IMR-90 (cell line): ENCODE results near the gene CDCA4. TPM values are rescaled to one million over a fixed set of nuclear protein-coding genes. Genes with fewer than 3 reads are reported as not detected.
A peak's percentile ranks its signal among the peaks of the same experiment; 100 is the strongest.

ENCODE experiments used
- ATAC-seq: fragments of 200-7000 bp; cut with Tn5 transposase; 2 replicates; pipeline ENCODE4 v1.9.1; 2020; ENCODE audit warnings: low read depth, mild to moderate bottlenecking, moderate library complexity
- BruUV-seq: library from RNA; stranded (reverse); fragments of 400-500 nt; replicated peaks from 2 replicates; lab custom pipeline; 2021; lab: Mats Ljungman, UMichigan
- CTCF ChIA-PET: fragments of 300-600 bp; formaldehyde crosslinking; extraction: SDS; loops from one replicate; lab custom pipeline; 2021; ENCODE audit warnings: antibody characterized with exemption; lab: Yijun Ruan, JAX
- POLR2A ChIA-PET: fragments of 300-600 bp; sonication (Branson Sonifier 250); formaldehyde crosslinking; loops from one replicate; lab custom pipeline; 2022; ENCODE audit warnings: antibody characterized with exemption; ENCODE audit not compliant: unreplicated experiment; lab: Charles Lee
- DNase-seq: peaks from one replicate; pipeline ENCODE4 v3.0.0; 2013
- H2AFZ ChIP-seq: replicated peaks from 2 replicates; pipeline ENCODE3; 2013; ENCODE audit warnings: low read length, mild to moderate bottlenecking; ENCODE audit not compliant: poor library complexity
- H2AK5ac ChIP-seq: 2 replicates; pipeline ENCODE4 v1.6.1; 2013; ENCODE audit warnings: low read depth, low read length, inconsistent platforms
- H2AK9ac ChIP-seq: replicated peaks from 2 replicates; pipeline ENCODE3; 2013; ENCODE audit warnings: mild to moderate bottlenecking, low read depth, low read length, moderate library complexity; ENCODE audit not compliant: poor library complexity
- H2BK120ac ChIP-seq: 2 replicates; pipeline ENCODE4 v1.6.1; 2013; ENCODE audit warnings: low read depth, low read length, inconsistent platforms
- H2BK15ac ChIP-seq: 3 replicates; pipeline ENCODE4 v1.6.1; 2013; ENCODE audit warnings: low read depth, low read length, inconsistent platforms
- H2BK20ac ChIP-seq: 2 replicates; pipeline ENCODE4 v1.6.1; 2013; ENCODE audit warnings: low read depth, mild to moderate bottlenecking, inconsistent platforms, low read length, moderate library complexity
- H2BK5ac ChIP-seq: 2 replicates; pipeline ENCODE4 v1.6.1; 2013; ENCODE audit warnings: mild to moderate bottlenecking, low read depth, low read length, inconsistent platforms; ENCODE audit not compliant: poor library complexity, severe bottlenecking
- H3K14ac ChIP-seq: replicated peaks from 2 replicates; pipeline ENCODE4 v1.6.1; 2013; ENCODE audit warnings: low read depth, low read length, inconsistent platforms
- H3K18ac ChIP-seq: 2 replicates; pipeline ENCODE4 v1.6.1; 2013; ENCODE audit warnings: low read depth, low read length, control low read depth
- H3K23ac ChIP-seq: 2 replicates; pipeline ENCODE4 v1.6.1; 2013; ENCODE audit warnings: low read depth, low read length, inconsistent platforms
- H3K27ac ChIP-seq: 2 replicates; pipeline ENCODE4 v1.5.1; 2013; ENCODE audit warnings: mild to moderate bottlenecking, control low read depth, low read length; ENCODE audit not compliant: insufficient read depth
- H3K27me3 ChIP-seq: 2 replicates; pipeline ENCODE4 v1.6.1; 2013; ENCODE audit warnings: low read length; ENCODE audit not compliant: control insufficient read depth, insufficient read depth
- H3K36me3 ChIP-seq: 2 replicates; pipeline ENCODE4 v1.6.1; 2013; ENCODE audit warnings: low read length, mixed read lengths; ENCODE audit not compliant: control insufficient read depth, insufficient read depth
- H3K4ac ChIP-seq: 2 replicates; pipeline ENCODE4 v1.6.1; 2013; ENCODE audit warnings: low read depth, low read length, inconsistent platforms
- H3K4me1 ChIP-seq: 2 replicates; pipeline ENCODE4 v1.6.1; 2013; ENCODE audit warnings: low read length, mixed read lengths; ENCODE audit not compliant: control insufficient read depth, insufficient read depth
- H3K4me2 ChIP-seq: 2 replicates; pipeline ENCODE4 v1.6.1; 2013; ENCODE audit warnings: low read depth, mild to moderate bottlenecking, control low read depth, low read length, moderate library complexity
- H3K4me3 ChIP-seq: 2 replicates; pipeline ENCODE4 v1.5.1; 2013; ENCODE audit warnings: low read depth, mild to moderate bottlenecking, control low read depth, low read length, moderate library complexity; ENCODE audit not compliant: insufficient read depth
- H3K56ac ChIP-seq: 2 replicates; pipeline ENCODE4 v1.6.1; 2013; ENCODE audit warnings: low read length, inconsistent platforms; ENCODE audit not compliant: insufficient read depth; ENCODE audit errors: extremely low read depth
- H3K79me1 ChIP-seq, 2 experiments: 2 replicates each; pipeline ENCODE4 v1.6.1; 2013; ENCODE audit warnings: low read length in 2 of 2, inconsistent platforms in 1 of 2, low read depth in 1 of 2
- H3K9ac ChIP-seq: 2 replicates; pipeline ENCODE4 v1.6.1; 2013; ENCODE audit warnings: low read depth, low read length, control low read depth
- H3K9me1 ChIP-seq: 2 replicates; pipeline ENCODE4 v1.6.1; 2013; ENCODE audit warnings: low read length, inconsistent platforms; ENCODE audit not compliant: insufficient read depth
- H3K9me3 ChIP-seq: 2 replicates; pipeline ENCODE4 v1.6.1; 2013; ENCODE audit warnings: low read length; ENCODE audit not compliant: control insufficient read depth, insufficient read depth
- H4K20me1 ChIP-seq: 2 replicates; pipeline ENCODE4 v1.6.1; 2013; ENCODE audit warnings: low read length, inconsistent platforms; ENCODE audit not compliant: insufficient read depth
- H4K5ac ChIP-seq: 2 replicates; pipeline ENCODE4 v1.6.1; 2013; ENCODE audit warnings: mild to moderate bottlenecking, low read depth, low read length, control low read depth
- H4K8ac ChIP-seq, 2 experiments: 2 replicates each; pipeline ENCODE4 v1.6.1; 2013; ENCODE audit warnings: low read depth in 2 of 2, low read length in 2 of 2, control low read depth in 1 of 2, inconsistent platforms in 1 of 2
- H4K91ac ChIP-seq: 2 replicates; pipeline ENCODE4 v1.6.1; 2013; ENCODE audit warnings: low read depth, low read length, inconsistent platforms; ENCODE audit not compliant: insufficient read depth
- BHLHE40 ChIP-seq: fragments of 150-350 bp; IDR thresholded peaks from 2 replicates; pipeline ENCODE4 v1.6.1; 2016; ENCODE audit warnings: mild to moderate bottlenecking, low read depth, low read length
- CHD1 ChIP-seq: IDR thresholded peaks from 2 replicates; pipeline ENCODE4 v1.6.1; 2012; ENCODE audit warnings: low read depth, low read length, improper control_type of control experiment
- MAFK ChIP-seq: IDR thresholded peaks from 2 replicates; pipeline ENCODE4 v1.6.1; 2012; ENCODE audit warnings: low read depth, low read length, improper control_type of control experiment
- MAZ ChIP-seq: IDR thresholded peaks from 2 replicates; pipeline ENCODE4 v1.6.1; 2012; ENCODE audit warnings: low read depth, mild to moderate bottlenecking, low read length, improper control_type of control experiment, moderate library complexity, borderline replicate concordance
- NFE2L2 ChIP-seq: fragments of 150-350 bp; IDR thresholded peaks from 2 replicates; pipeline ENCODE4 v1.6.1; 2016; ENCODE audit warnings: low read depth, mild to moderate bottlenecking, low read length
- POLR2A ChIP-seq: IDR thresholded peaks from 2 replicates; pipeline ENCODE4 v1.6.1; 2012; ENCODE audit warnings: mild to moderate bottlenecking, low read depth, low read length
- RAD21 ChIP-seq: IDR thresholded peaks from 2 replicates; pipeline ENCODE4 v1.6.1; 2012; ENCODE audit warnings: low read length, improper control_type of control experiment
- RFX5 ChIP-seq: IDR thresholded peaks from 2 replicates; pipeline ENCODE4 v1.8.0; 2012; ENCODE audit warnings: low read depth, mild to moderate bottlenecking, low read length, moderate library complexity
- WGBS, 2 experiments: methylation state at CpG; one replicate each; pipeline versions ENCODE4 v1.1.5 to v1.1.7; 2013; ENCODE audit warnings: missing lambda C conversion rate in 2 of 2; ENCODE audit not compliant: insufficient read length in 1 of 2; ENCODE audit errors: extremely low coverage in 2 of 2; 5-methylcytosine and 5-hydroxymethylcytosine counted together
- dilution Hi-C: fragments of 300-500 bp; cut with HindIII; formaldehyde crosslinking; loops from one replicate; pipeline ENCODE4 v1.14.3; 2018; ENCODE audit warnings: low sequenced_read_pairs; ENCODE audit not compliant: unreplicated experiment
- in situ Hi-C: fragments of 300-500 bp; cut with MboI; formaldehyde crosslinking; loops from 3 replicates; pipeline ENCODE4 v1.14.3; 2019; ENCODE audit warnings: low sequenced_read_pairs, inconsistent platforms, mixed read lengths
- intact Hi-C: fragments of 100-400 bp; cut with micrococcal nuclease; formaldehyde crosslinking; loops from 2 replicates; pipeline ENCODE4 v1.10.0; 2022
- polyA plus RNA-seq, 3 experiments: library from polyadenylated mRNA; depleted of rRNA; stranded (reverse); fragments of >200 nt; gene quantifications; 2 replicates each; pipeline ENCODE4 v1.2.3, GENCODE V29; 2012; ENCODE audit warnings: low replicate concordance in 1 of 3
- total RNA-seq: library from RNA; depleted of rRNA; stranded (reverse); fragments of >200 nt; gene quantifications from 2 replicates; pipeline ENCODE4 v1.2.3, GENCODE V29; 2012
- TF ChIP-seq, protein P1 (sequence below): fragments of 150-350 bp; IDR thresholded peaks from 2 replicates; pipeline ENCODE4 v1.6.1; 2016; ENCODE audit warnings: low read depth, mild to moderate bottlenecking, low read length, moderate library complexity, borderline replicate concordance
- TF ChIP-seq, protein P2 (sequence below): conservative IDR thresholded peaks from 2 replicates; pipeline ENCODE4 v1.5.1; 2012; ENCODE audit warnings: mild to moderate bottlenecking, low read depth, low read length, improper control_type of control experiment

The CDCA4 gene
- total and polyA plus RNA-seq, 2 of the 4 experiments (the other 2 are of a cell fraction) = 17.7 to 18.6 TPM

DNA sequence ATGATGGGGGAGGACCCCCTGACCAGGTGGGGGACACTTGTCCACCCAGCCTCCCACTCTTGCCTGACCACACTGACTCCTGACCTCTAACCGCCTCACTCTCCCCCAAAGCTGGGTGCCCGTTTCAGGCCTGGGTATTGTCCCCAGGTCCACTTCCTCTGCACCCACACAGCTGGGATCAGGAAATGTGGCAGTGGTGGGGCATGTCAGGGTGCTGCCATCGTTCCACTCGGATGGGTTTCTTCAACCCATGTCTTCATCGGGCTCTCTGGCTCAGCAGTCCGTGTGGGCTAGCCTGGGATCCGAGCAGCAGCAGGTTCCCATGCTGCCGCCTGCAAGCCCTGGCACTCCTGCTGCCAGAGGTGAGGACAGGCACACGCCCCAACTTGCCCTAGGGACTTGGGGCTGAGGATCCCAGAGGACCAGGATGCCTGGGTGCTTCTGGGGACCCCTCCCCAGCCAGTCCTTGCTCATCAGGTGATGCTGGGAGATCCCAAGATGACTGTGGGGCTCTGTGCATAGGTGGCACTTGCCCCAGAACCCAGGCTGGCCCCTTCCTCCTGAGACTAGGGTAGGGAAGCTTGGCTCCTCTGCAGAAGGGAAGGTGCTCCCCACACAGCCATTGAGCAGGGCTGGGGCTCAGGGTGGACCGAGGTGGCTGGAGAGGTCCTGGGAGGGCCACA, 38.2 kb downstream of the CDCA4 start:
- no peak overlapping the region for H3K4me2 ChIP-seq
- CTCF ChIA-PET = no interaction called here
- peak overlapping the region; percentile 32 for H2AFZ ChIP-seq
- H3K14ac ChIP-seq = no peak overlapping the region
- no peak overlapping the region for H3K4me3 ChIP-seq
- H2BK20ac ChIP-seq = no peak overlapping the region
- no peak overlapping the region for H4K91ac ChIP-seq
- peaks cover 8% of the 10 kb centered on the region; the same call in 1 of the 2 replicates for H3K4me1 ChIP-seq
- intact Hi-C loops (no loop called here), dilution Hi-C loops (no loop called here), in situ Hi-C loops (no loop called here)
- H2BK120ac ChIP-seq = no peak overlapping the region
- H4K8ac ChIP-seq = no peak overlapping the region
- H3K27ac ChIP-seq = no peak overlapping the region
- H2BK15ac ChIP-seq = no peak overlapping the region
- H3K23ac ChIP-seq = no peak overlapping the region
- TF ChIP-seq RFX5 (no peak), CHD1 (no peak), MAFK (no peak), RAD21 (no peak), BHLHE40 (no peak), POLR2A (no peak), MAZ (no peak), NFE2L2 (no peak)
- TF ChIP-seq, protein P1, sequence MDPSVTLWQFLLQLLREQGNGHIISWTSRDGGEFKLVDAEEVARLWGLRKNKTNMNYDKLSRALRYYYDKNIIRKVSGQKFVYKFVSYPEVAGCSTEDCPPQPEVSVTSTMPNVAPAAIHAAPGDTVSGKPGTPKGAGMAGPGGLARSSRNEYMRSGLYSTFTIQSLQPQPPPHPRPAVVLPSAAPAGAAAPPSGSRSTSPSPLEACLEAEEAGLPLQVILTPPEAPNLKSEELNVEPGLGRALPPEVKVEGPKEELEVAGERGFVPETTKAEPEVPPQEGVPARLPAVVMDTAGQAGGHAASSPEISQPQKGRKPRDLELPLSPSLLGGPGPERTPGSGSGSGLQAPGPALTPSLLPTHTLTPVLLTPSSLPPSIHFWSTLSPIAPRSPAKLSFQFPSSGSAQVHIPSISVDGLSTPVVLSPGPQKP = no peak
- TF ChIP-seq, protein P2, sequence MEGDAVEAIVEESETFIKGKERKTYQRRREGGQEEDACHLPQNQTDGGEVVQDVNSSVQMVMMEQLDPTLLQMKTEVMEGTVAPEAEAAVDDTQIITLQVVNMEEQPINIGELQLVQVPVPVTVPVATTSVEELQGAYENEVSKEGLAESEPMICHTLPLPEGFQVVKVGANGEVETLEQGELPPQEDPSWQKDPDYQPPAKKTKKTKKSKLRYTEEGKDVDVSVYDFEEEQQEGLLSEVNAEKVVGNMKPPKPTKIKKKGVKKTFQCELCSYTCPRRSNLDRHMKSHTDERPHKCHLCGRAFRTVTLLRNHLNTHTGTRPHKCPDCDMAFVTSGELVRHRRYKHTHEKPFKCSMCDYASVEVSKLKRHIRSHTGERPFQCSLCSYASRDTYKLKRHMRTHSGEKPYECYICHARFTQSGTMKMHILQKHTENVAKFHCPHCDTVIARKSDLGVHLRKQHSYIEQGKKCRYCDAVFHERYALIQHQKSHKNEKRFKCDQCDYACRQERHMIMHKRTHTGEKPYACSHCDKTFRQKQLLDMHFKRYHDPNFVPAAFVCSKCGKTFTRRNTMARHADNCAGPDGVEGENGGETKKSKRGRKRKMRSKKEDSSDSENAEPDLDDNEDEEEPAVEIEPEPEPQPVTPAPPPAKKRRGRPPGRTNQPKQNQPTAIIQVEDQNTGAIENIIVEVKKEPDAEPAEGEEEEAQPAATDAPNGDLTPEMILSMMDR = no peak
- H3K27me3 ChIP-seq = no peaks in the 10 kb centered on the region
- H3K18ac ChIP-seq = no peak overlapping the region
- POLR2A ChIA-PET = no interaction called here
- no peak overlapping the region for H3K4ac ChIP-seq
- peaks cover 0 to 9% of the 10 kb centered on the region in 2 experiments; a peak in 1 of 4 replicates for H3K79me1 ChIP-seq
- H4K20me1 ChIP-seq = peaks cover 4% of the 10 kb centered on the region; the same call in 1 of the 2 replicates
- H4K5ac ChIP-seq = no peak overlapping the region
- H3K36me3 ChIP-seq = no peaks in the 10 kb centered on the region
- no TSS peak for BruUV-seq
- DNase-seq = no peak
- peak overlapping the region; percentile 28 for H2AK9ac ChIP-seq
- ATAC-seq = no peak
- H3K9me1 ChIP-seq = 0 out of 2 replicates have a peak, but pooled peaks cover 5% of the 10 kb centered on the region
- 83% methylated on average over 5 of the region's 10 CpGs; no CpG with 5 or more reads in 1 of the 2 experiments for WGBS, 2 experiments
- H3K9ac ChIP-seq = no peak overlapping the region
- H2BK5ac ChIP-seq = no peak overlapping the region
- no peaks in the 10 kb centered on the region for H3K9me3 ChIP-seq
- H2AK5ac ChIP-seq = peak overlapping the region; percentile 8; the same call in 1 of the 2 replicates
- H3K56ac ChIP-seq = no peak overlapping the region
